HG03097 (cell line): Measurements from ENCODE around the gene CILP2.

Experiments
- ATAC-seq: cut with Tn5 transposase; IDR thresholded peaks from one replicate; pipeline ENCODE4 v1.9.1; 2021; ENCODE audit not compliant: unreplicated experiment, low FRiP score

Gene CILP2

DNA sequence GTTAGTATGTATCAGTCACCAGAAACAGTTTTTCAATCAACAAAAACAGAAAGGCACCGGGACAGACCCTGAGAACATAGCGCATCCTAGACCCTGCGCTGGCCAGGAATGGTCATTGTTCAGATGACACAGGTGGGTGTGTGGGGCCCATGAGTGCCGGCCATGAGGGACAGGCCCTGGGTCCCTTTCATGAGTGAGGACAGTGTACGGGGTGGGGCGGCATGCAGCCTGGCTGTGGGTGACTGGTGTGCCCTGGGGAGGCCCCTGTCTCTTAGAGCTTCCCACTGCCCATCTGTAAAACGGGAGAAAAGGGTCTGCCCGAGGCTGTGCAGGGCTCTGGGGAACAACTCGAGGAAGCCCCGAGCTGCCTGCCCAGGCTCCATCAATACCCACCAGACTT, 54.6 kb downstream of the CILP2 start:
- ATAC-seq = no peak

DNA sequence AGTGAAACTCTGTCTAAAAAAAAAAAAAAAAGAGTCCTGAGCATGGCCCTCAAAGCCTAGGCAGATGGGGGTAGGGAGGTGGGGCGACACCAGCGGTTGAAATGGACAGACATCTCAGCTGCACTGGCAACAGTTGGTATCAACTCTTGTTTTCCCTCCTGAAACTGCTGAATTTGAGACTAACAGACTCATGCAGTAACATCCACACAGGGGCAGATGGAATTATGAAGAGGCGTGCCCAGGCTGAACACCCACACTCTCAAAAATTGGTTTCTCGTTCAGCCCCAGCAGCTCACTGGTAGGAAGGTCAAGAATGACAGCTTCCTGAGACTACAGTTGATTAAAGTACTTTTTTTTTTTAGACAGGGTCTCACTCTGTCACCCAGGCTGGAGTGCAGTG, 56.3 kb downstream of the CILP2 start:
- ATAC-seq = no peak

DNA sequence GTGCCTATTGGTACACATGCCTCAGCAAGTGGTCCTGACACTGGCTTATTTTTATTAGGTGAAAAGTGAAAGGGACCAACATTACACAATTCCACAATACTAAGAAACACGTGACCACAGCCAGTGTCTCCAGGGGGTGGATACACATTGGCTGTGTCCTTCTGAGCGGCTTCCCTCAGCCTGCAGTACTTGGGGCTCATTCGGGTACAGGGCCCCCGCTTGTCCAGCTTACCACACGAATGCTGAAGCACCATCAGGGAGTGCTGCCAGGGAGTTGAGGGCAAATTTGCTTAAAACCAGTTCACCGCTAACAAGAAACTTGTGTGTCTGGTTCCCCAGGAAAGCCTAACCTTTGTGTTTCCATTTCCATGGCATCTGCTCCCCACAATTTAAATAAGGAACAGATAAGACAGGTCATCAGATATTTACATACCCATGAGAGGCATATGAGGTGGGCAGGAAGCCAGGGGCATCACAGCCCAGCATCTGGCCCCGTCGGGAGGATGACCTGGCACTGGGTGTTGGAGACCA, 57.2 kb downstream of the CILP2 start:
- ATAC-seq = no peak
